ENCODE results near the gene WWC2. TPM values are rescaled to one million over a fixed set of nuclear protein-coding genes. Genes with fewer than 3 reads are reported as not detected.

Gene WWC2
- total and polyA plus RNA-seq, 2 experiments from 2014 or later, result 18.8 to 30.2 TPM

DNA sequence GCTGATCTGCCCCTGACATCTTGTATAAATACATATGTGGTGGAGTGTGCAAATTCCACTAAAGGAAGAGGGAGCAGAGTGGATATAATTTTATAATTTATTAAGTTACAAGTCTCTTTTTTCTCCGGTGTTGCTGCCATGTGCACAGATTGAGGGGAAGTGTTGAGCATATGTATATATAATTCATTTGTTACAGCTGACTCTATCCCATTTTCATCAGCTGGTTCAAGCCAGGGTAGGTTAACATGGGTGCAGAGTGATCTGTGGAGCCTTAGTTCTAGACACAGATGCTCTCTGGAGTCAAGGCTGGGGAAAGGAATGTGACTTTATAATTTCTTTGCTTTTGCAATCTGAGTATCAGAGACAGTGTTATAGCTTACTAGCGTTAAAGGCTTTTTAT is 103.5 kb downstream of the WWC2 start:
- Histone ChIP-seq H3K4me1 (ENCODE audit: low read depth) (no peaks in the 10 kb centered on the region), H3K9me3 (ENCODE audit: low read depth) (no peaks in the 10 kb centered on the region), H3K4me3 (no peak overlapping the region), H3K36me3 (no peaks in the 10 kb centered on the region), H3K27me3 (no peaks in the 10 kb centered on the region), H3K27ac (no peak overlapping the region)
- DNase-seq (ENCODE audit: low read depth in 1 of 2, low spot score in 1 of 2), result no peak
- no peak for TF ChIP-seq CTCF (IDR thresholded peaks at IDR 0.05; ENCODE audit: low read depth, low read length)

DNA sequence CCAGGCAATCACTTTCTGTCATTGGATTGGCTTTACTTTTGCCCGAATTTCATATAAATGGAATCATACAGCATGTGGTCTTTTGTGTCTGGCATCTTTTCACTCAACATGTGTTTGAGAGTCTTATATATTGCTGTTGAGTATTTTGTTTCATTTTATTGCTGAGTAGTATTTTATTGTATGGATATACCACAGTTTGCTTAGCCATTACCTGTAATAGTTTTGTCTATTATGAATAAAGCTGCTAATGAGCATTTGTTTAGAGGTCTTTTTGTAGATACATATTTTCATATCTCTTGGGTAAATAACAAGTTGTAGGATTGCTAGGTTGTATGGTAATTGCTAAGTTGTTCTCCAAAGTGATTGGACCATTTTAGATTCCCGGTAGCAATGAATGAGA is 105.7 kb downstream of the WWC2 start:
- Histone ChIP-seq H3K27me3 (no peaks in the 10 kb centered on the region), H3K27ac (no peak overlapping the region), H3K4me3 (no peak overlapping the region), H3K9me3 (ENCODE audit: low read depth) (no peaks in the 10 kb centered on the region), H3K4me1 (ENCODE audit: low read depth) (no peaks in the 10 kb centered on the region), H3K36me3 (no peaks in the 10 kb centered on the region)
- TF ChIP-seq CTCF (IDR thresholded peaks at IDR 0.05; ENCODE audit: low read depth, low read length), result no peak
- no peak for DNase-seq (ENCODE audit: low read depth in 1 of 2, low spot score in 1 of 2)

- Histone ChIP-seq H3K27ac (no peak overlapping the region), H3K9me3 (ENCODE audit: low read depth) (no peaks in the 10 kb centered on the region), H3K36me3 (no peaks in the 10 kb centered on the region), H3K4me1 (ENCODE audit: low read depth) (no peaks in the 10 kb centered on the region), H3K27me3 (no peaks in the 10 kb centered on the region), H3K4me3 (no peak overlapping the region)
- DNase-seq (ENCODE audit: low read depth in 1 of 2, low spot score in 1 of 2), result no peak
- TF ChIP-seq CTCF (IDR thresholded peaks at IDR 0.05; ENCODE audit: low read depth, low read length), result no peak
These were observed 106.1 kb downstream of the WWC2 start for GRCh38 chr4:183205193-183205592.

DNA sequence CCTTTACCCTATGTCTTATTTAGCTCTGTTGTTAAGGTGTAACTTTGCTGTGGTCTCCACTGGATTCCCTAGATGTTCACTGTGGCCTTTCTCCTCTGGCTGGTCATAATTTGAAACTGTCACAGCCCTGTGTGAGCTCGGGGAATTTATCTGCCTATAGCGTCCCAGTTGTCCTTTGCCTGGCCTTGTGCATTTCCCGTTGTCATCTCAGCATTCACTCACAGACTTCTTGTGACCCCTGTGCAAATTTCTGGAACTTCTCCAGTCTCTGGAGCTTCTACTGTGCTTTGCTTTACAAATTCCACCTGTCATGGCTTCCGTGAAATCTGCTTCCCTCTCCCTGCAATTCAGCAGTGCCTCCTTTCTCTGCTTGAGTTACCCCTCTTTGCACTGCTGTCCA is 106.7 kb downstream of the WWC2 start:
- Histone ChIP-seq H3K27ac (no peak overlapping the region), H3K36me3 (no peaks in the 10 kb centered on the region)

DNA sequence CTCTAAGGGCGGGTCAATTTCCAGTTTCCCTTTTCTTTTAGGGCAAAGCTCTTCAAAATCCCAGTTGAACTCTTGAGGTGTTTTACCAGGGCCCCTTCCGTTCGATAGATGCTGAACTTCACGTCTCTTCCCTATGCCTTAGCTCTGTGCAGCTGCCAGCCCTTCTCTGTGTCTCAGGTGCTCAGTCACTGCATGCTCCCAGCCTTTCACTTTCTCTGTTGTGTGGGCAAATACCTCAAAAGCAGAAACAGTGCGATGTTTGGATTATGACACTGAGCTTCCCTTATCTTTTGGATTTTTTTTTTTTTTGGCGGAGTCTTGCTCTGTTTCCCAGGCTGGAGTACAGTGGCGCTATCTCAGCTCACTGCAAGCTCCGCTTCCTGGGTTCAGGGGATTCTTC is 112.5 kb downstream of the WWC2 start:
- no peaks in the 10 kb centered on the region for H3K27me3 ChIP-seq
- DNase-seq (ENCODE audit: low read depth in 1 of 2, low spot score in 1 of 2), result no peak
- peaks cover 7% of the 10 kb centered on the region for H3K4me1 ChIP-seq (ENCODE audit: low read depth)
- H3K4me3 ChIP-seq, result no peak overlapping the region
- no peaks in the 10 kb centered on the region for H3K36me3 ChIP-seq
- TF ChIP-seq CTCF (IDR thresholded peaks at IDR 0.05; ENCODE audit: low read depth, low read length), result no peak
- H3K9me3 ChIP-seq (ENCODE audit: low read depth), result no peaks in the 10 kb centered on the region
- H3K27ac ChIP-seq, result no peak overlapping the region

More for the DNA sequence above, 106.7 kb downstream of the WWC2 start:
- Histone ChIP-seq H3K4me1 (ENCODE audit: low read depth) (no peaks in the 10 kb centered on the region), H3K4me3 (no peak overlapping the region), H3K27me3 (no peaks in the 10 kb centered on the region), H3K9me3 (ENCODE audit: low read depth) (no peaks in the 10 kb centered on the region)
- no peak for TF ChIP-seq CTCF (IDR thresholded peaks at IDR 0.05; ENCODE audit: low read depth, low read length)
- no peak for DNase-seq (ENCODE audit: low read depth in 1 of 2, low spot score in 1 of 2)

- no peak overlapping the region for H3K4me3 ChIP-seq
- no peak for TF ChIP-seq CTCF (IDR thresholded peaks at IDR 0.05; ENCODE audit: low read depth, low read length)
- peaks cover 7% of the 10 kb centered on the region for H3K4me1 ChIP-seq (ENCODE audit: low read depth)
- no peak overlapping the region for H3K27ac ChIP-seq
- H3K36me3 ChIP-seq, result no peaks in the 10 kb centered on the region
- DNase-seq (ENCODE audit: low read depth in 1 of 2, low spot score in 1 of 2), result no peak
- no peaks in the 10 kb centered on the region for H3K9me3 ChIP-seq (ENCODE audit: low read depth)
- H3K27me3 ChIP-seq, result no peaks in the 10 kb centered on the region
These were observed 114.9 kb downstream of the WWC2 start for GRCh38 chr4:183213996-183214395.

Measured in cardiac muscle cell (in vitro differentiated cells and primary cell).